HEK293T (cell line): ENCODE results near the gene TMCO2.
"Not testable (repeated sequence)": the region's sequence is repeated elsewhere in the genome, so short reads cannot be mapped to it uniquely, and the experiment has no call there.

ENCODE experiments used
- CTCF ChIA-PET: fragments of 350-600 bp; formaldehyde crosslinking; extraction: SDS; loops from one replicate; lab custom pipeline; 2021; ENCODE audit warnings: antibody characterized with exemption, inconsistent platforms; lab: Yijun Ruan, JAX
- POLR2A ChIA-PET: fragments of 350-600 bp; formaldehyde crosslinking; extraction: SDS; loops from one replicate; lab custom pipeline; 2020; ENCODE audit warnings: antibody characterized with exemption, inconsistent platforms; lab: Yijun Ruan, JAX
- DNase-seq: peaks from one replicate; pipeline ENCODE4 v3.0.0; 2012; ENCODE audit warnings: mixed read lengths; ENCODE audit errors: extremely low spot score
- ARNT ChIP-seq: fragments of 450-650 bp; IDR thresholded peaks from 2 replicates; pipeline ENCODE4 v1.6.1; 2017; ENCODE audit warnings: mild to moderate bottlenecking
- BHLHE40 ChIP-seq: fragments of 450-650 bp; IDR thresholded peaks from 2 replicates; pipeline ENCODE4 v1.6.1; 2016; ENCODE audit warnings: mild to moderate bottlenecking, moderate library complexity, borderline replicate concordance
- CTBP1 ChIP-seq: fragments of 450-650 bp; IDR thresholded peaks from 2 replicates; pipeline ENCODE4 v1.6.1; 2016; ENCODE audit warnings: borderline replicate concordance
- ELF4 ChIP-seq: fragments of 450-650 bp; IDR thresholded peaks from 2 replicates; pipeline ENCODE4 v1.6.1; 2017; ENCODE audit warnings: antibody characterized with exemption
- FOXA1 ChIP-seq: fragments of 450-650 bp; IDR thresholded peaks from 2 replicates; pipeline ENCODE4 v1.6.1; 2016; ENCODE audit warnings: mild to moderate bottlenecking
- FOXK2 ChIP-seq: fragments of 450-650 bp; IDR thresholded peaks from 2 replicates; pipeline ENCODE4 v1.6.1; 2016; ENCODE audit warnings: mild to moderate bottlenecking
- FOXM1 ChIP-seq: fragments of 450-650 bp; IDR thresholded peaks from 2 replicates; pipeline ENCODE4 v1.6.1; 2017; ENCODE audit warnings: mild to moderate bottlenecking, borderline replicate concordance
- HDGF ChIP-seq: fragments of 450-650 bp; IDR thresholded peaks from 2 replicates; pipeline ENCODE4 v1.6.1; 2017; ENCODE audit warnings: antibody characterized with exemption, borderline replicate concordance
- L3MBTL2 ChIP-seq: fragments of 450-650 bp; conservative IDR thresholded peaks from 2 replicates; pipeline ENCODE4 v1.6.1; 2016; ENCODE audit warnings: mild to moderate bottlenecking
- LEF1 ChIP-seq: fragments of 450-650 bp; IDR thresholded peaks from 2 replicates; pipeline ENCODE4 v1.6.1; 2017; ENCODE audit warnings: mild to moderate bottlenecking, borderline replicate concordance
- NFRKB ChIP-seq: fragments of 450-650 bp; IDR thresholded peaks from 2 replicates; pipeline ENCODE4 v1.6.1; 2016; ENCODE audit warnings: mild to moderate bottlenecking, moderate library complexity
- PKNOX1 ChIP-seq: fragments of 450-650 bp; IDR thresholded peaks from 2 replicates; pipeline ENCODE4 v1.6.1; 2016
- SP1 ChIP-seq: fragments of 450-650 bp; IDR thresholded peaks from 2 replicates; pipeline ENCODE4 v1.6.1; 2017
- SUZ12 ChIP-seq: fragments of 450-650 bp; IDR thresholded peaks from 2 replicates; pipeline ENCODE4 v1.6.1; 2016; ENCODE audit warnings: mild to moderate bottlenecking
- TARDBP ChIP-seq: fragments of 450-650 bp; IDR thresholded peaks from 2 replicates; pipeline ENCODE4 v1.6.1; 2016
- ZNF384 ChIP-seq: fragments of 450-650 bp; IDR thresholded peaks from 2 replicates; pipeline ENCODE4 v1.6.1; 2016

Gene TMCO2

GRCh38 chr1:40247655-40248054 is at the start of gene TMCO2:
TMCO2 (plus strand) TSS chr1:40247937; CDS start chr1:40247994, 57 bp downstream.
- DNase-seq: no peak
- POLR2A ChIA-PET: interaction anchor here (1.2 kb wide), 1 partner anchor 10 kb away, joined by 4 read pairs; the partner anchor contains the start of gene ZMPSTE24
- CTCF ChIA-PET: interaction anchor here (1.3 kb wide), 1 partner anchor 67 kb away, joined by 3 read pairs; no protein-coding TSS in a partner anchor
- TF ChIP-seq LEF1 (no peak), FOXA1 (no peak), BHLHE40 (no peak), CTBP1 (no peak), ELF4 (no peak), ZNF384 (no peak), NFRKB (no peak), FOXM1 (no peak), HDGF (no peak), SUZ12 (no peak), ARNT (no peak), PKNOX1 (no peak)

GRCh38 chr1:40199126-40199525 is 48.6 kb upstream of the TMCO2 start:
- ChIA-PET CTCF (interaction anchor here (1.0 kb wide), 1 partner anchor 12 kb away, joined by 5 read pairs; no protein-coding TSS in a partner anchor), POLR2A (no interaction called here)
- DNase-seq: no peak
- TF ChIP-seq L3MBTL2 (no peak), CTBP1 (no peak), ELF4 (no peak), PKNOX1 (no peak)

- no peak for DNase-seq
- POLR2A ChIA-PET: no interaction called here
- CTCF ChIA-PET: no interaction called here
- no peak for TF ChIP-seq L3MBTL2
- no peak for TF ChIP-seq FOXK2
- TF ChIP-seq TARDBP: no peak
- no peak for TF ChIP-seq NFRKB
- TF ChIP-seq SUZ12: no peak
- no peak for TF ChIP-seq ELF4
- no peak for TF ChIP-seq LEF1
- no peak for TF ChIP-seq CTBP1
- no peak for TF ChIP-seq ARNT
- no peak for TF ChIP-seq PKNOX1
- TF ChIP-seq ZNF384: no peak
- TF ChIP-seq FOXA1: no peak
- no peak for TF ChIP-seq SP1
These were observed 42.9 kb upstream of the TMCO2 start for GRCh38 chr1:40204856-40205255.

- DNase-seq: no peak
- ChIA-PET CTCF (interaction anchor here (0.9 kb wide), 1 partner anchor 11 kb away, joined by 5 read pairs; no protein-coding TSS in a partner anchor), POLR2A (interaction anchor here (1.3 kb wide), 1 partner anchor 47 kb away, joined by 3 read pairs; no protein-coding TSS in a partner anchor)
- TF ChIP-seq FOXK2 (no peak), CTBP1 (no peak), LEF1 (no peak)
These were observed 37.1 kb upstream of the TMCO2 start for GRCh38 chr1:40210511-40211204.

- TF ChIP-seq SUZ12: no peak
- TF ChIP-seq NFRKB: no peak
- no peak for TF ChIP-seq CTBP1
- no peak for TF ChIP-seq HDGF
- TF ChIP-seq BHLHE40: no peak
- no peak for TF ChIP-seq SP1
- TF ChIP-seq FOXA1: no peak
- POLR2A ChIA-PET: no interaction called here
- CTCF ChIA-PET: no interaction called here
- DNase-seq: no peak
These were observed 29.4 kb upstream of the TMCO2 start for GRCh38 chr1:40218333-40218732.

- POLR2A ChIA-PET, CTCF ChIA-PET, DNase-seq: not testable (repeated sequence)
These were observed 26.2 kb upstream of the TMCO2 start for GRCh38 chr1:40221471-40221905.
